GOT3 (cell line): ENCODE results near the gene ADH7.
"Not testable (repeated sequence)": the region's sequence is repeated elsewhere in the genome, so short reads cannot be mapped to it uniquely, and the experiment has no call there.

ENCODE experiments used
- DNase-seq: peaks from one replicate; lab custom pipeline; 2025; ENCODE audit warnings: mixed read lengths; lab: John Stamatoyannopoulos, UW

Gene ADH7

GRCh38 chr4:99415762-99416161 lies 19.4 kb downstream of the ADH7 start:
- DNase-seq, result not testable (repeated sequence)

- DNase-seq, result not testable (repeated sequence)
Observed at GRCh38 chr4:99414902-99415301, 20.2 kb downstream of the ADH7 start.

- DNase-seq, result no peak
Observed at GRCh38 chr4:99414401-99414800, 20.7 kb downstream of the ADH7 start.

- DNase-seq, result no peak
Observed at GRCh38 chr4:99413140-99413539, 22.0 kb downstream of the ADH7 start.

GRCh38 chr4:99411041-99411440 lies 24.1 kb downstream of the ADH7 start:
- no peak for DNase-seq

GRCh38 chr4:99410075-99410474 lies 25.1 kb downstream of the ADH7 start:
- no peak for DNase-seq

GRCh38 chr4:99408346-99408745 lies 26.8 kb downstream of the ADH7 start:
- no peak for DNase-seq

GRCh38 chr4:99405433-99406115 lies 29.6 kb downstream of the ADH7 start:
- peak; percentile 8 for DNase-seq

GRCh38 chr4:99404595-99405287 lies 30.4 kb downstream of the ADH7 start:
- DNase-seq, result no peak

GRCh38 chr4:99403380-99404184 lies 31.6 kb downstream of the ADH7 start:
- DNase-seq, result no peak

GRCh38 chr4:99402765-99403164 lies 32.4 kb downstream of the ADH7 start:
- DNase-seq, result no peak

- no peak for DNase-seq
Observed at GRCh38 chr4:99400831-99401230, 34.3 kb downstream of the ADH7 start.

GRCh38 chr4:99399017-99399416 lies 36.1 kb downstream of the ADH7 start:
- DNase-seq, result no peak

- no peak for DNase-seq
Observed at GRCh38 chr4:99395595-99396364, 39.4 kb downstream of the ADH7 start.

GRCh38 chr4:99394896-99395295 lies 40.2 kb downstream of the ADH7 start:
- DNase-seq, result no peak

GRCh38 chr4:99390055-99390454 lies 45.1 kb downstream of the ADH7 start:
- no peak for DNase-seq

GRCh38 chr4:99389606-99390005 lies 45.5 kb downstream of the ADH7 start:
- no peak for DNase-seq

- no peak for DNase-seq
Observed at GRCh38 chr4:99383833-99384392, 51.2 kb downstream of the ADH7 start.

- no peak for DNase-seq
Observed at GRCh38 chr4:99383399-99383798, 51.7 kb downstream of the ADH7 start.

- no peak for DNase-seq
Observed at GRCh38 chr4:99382745-99383360, 52.3 kb downstream of the ADH7 start.

- DNase-seq, result no peak
Observed at GRCh38 chr4:99381588-99382175, 53.5 kb downstream of the ADH7 start.
